DMS153 (cell line): ENCODE measurements around the gene SUCO.
"Not testable (repeated sequence)": the region's sequence is repeated elsewhere in the genome, so short reads cannot be mapped to it uniquely, and the experiment has no call there.

Source experiments
- DNase-seq: peaks from one replicate; lab custom pipeline; 2025; lab: John Stamatoyannopoulos, UW

Gene SUCO, protein sequence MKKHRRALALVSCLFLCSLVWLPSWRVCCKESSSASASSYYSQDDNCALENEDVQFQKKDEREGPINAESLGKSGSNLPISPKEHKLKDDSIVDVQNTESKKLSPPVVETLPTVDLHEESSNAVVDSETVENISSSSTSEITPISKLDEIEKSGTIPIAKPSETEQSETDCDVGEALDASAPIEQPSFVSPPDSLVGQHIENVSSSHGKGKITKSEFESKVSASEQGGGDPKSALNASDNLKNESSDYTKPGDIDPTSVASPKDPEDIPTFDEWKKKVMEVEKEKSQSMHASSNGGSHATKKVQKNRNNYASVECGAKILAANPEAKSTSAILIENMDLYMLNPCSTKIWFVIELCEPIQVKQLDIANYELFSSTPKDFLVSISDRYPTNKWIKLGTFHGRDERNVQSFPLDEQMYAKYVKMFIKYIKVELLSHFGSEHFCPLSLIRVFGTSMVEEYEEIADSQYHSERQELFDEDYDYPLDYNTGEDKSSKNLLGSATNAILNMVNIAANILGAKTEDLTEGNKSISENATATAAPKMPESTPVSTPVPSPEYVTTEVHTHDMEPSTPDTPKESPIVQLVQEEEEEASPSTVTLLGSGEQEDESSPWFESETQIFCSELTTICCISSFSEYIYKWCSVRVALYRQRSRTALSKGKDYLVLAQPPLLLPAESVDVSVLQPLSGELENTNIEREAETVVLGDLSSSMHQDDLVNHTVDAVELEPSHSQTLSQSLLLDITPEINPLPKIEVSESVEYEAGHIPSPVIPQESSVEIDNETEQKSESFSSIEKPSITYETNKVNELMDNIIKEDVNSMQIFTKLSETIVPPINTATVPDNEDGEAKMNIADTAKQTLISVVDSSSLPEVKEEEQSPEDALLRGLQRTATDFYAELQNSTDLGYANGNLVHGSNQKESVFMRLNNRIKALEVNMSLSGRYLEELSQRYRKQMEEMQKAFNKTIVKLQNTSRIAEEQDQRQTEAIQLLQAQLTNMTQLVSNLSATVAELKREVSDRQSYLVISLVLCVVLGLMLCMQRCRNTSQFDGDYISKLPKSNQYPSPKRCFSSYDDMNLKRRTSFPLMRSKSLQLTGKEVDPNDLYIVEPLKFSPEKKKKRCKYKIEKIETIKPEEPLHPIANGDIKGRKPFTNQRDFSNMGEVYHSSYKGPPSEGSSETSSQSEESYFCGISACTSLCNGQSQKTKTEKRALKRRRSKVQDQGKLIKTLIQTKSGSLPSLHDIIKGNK (N-terminal part only)

DNA sequence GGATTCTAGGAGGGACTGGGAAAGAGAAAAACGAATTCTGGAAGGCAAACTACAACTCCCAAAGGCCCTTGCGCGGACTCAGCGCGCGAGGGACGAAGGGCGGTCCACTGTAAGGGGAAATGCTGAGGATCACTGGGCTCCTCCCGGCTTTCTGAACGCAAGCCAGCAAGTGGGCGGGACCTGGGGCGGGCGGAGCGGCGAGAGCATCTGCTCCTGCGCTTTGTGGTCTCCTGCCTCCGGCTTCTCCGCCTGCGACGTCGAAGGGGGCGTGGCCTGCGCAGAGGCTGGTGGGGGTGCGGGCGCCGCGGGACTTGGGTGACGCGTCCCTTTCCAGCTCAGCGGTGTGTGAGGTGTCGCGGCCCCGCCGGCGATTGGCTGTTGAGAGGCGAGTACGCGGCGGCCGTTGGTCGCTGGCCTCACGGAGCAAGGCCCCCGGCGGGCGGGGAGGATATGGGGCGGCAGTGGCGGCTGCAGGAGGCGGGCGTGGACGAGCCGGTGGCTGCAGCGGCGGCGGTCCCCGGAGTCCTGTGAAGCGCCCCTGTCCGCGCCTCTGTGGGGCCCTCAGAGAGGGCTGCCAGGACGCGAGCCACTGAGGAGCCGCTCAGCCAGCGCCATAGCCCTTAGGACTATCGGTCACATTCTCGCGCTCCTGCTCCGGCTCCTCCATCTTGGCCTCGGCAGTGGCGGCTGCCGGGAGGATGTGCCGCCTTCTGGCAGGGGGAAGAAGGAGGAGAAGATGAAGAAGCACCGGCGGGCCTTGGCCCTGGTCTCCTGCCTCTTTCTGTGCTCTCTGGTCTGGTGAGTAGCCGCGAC lies at the start of gene SUCO:
Gene SUCO, plus strand, starts transcription at position 451 of the 813 bp plus-strand sequence. Its CDS starts 286 bp downstream, at position 737.
- DNase-seq, result peak; percentile 100

DNA sequence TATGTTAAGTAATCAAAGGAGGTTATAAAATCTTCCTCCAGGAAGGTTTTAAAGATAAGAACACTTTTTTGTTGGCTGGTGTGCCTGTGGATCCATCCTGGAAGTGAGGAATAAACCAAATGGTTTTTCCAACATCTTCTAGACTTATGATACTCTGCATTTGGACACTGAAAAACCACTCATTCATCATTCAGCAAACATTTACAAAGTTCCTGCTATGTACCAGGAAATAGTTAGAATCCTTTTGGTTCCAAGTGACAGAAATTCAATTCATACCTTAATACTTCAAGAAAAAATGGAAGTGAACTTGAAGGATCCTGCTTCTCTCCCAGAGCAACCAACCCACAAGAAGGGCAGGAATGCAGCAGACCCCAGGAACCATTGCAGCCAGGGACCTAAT lies 49.5 kb upstream of the SUCO start:
- no peak for DNase-seq

DNA sequence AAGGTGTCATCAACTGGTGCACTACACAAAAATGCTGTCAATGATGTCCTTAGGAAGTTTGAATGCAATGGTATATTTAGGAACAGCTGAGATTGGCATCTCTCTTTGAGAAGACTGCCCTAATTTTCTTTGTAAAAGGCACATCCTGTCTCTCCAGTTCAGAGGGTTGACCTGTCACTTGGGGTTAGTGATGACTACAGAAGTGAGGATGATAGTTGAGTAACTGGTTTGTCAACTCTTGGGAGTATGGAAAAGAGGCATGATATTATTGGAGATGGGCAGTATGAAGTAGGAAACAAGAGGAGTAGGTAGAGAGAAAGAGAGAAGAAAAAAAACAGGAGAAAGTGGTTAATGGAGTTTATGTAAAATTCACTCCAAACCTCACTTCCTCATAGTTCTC lies 48.7 kb upstream of the SUCO start:
- DNase-seq, result peak; percentile 21

DNA sequence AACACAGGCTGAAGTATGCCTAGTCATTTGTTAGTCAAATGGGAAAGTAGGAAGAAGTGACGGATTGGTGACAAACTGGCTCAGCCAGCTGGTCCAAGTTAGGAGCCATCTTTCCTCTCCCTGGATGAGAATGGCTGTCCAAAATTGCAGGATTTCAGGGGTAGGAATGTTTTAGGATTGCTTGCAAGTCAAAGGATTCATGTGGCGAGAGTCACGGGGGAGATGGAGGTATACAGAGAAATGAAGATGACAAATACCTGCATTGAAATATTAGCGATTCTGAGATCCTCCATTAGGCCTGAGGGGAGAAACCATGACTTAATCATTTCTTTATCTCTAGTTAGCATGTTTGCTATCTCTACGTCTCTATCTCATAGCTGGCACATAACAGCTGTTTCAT lies 47.3 kb upstream of the SUCO start:
- no peak for DNase-seq

DNA sequence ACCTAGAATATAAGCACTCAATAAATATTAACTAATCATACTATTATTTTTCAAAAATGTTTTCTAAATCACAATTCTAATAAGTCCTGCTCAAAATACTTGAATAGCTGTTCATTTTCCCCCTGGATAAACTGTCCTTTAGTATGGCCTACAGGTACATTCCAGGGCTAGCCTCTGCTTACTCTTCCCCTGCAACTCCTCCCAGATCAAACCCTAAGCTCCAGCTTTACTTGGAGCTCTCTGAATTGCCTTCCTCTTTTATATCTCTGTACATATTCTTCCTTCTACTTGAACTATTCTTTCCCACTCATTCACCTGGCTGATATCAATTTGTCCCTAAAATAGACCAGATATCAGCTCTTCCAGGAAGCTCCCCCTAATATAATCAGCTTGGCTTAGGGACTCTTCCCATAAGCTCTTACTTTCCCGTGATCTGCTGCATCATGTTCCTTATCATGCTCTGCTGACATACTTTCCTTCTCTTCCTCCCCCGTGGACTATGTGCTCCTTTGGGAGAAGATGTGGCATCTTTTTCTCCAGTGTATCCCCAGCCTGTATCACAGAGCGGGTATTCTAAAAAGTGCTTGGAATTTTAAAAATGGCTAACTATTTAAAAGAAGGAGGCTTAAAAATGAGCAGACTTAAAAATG lies 46.0 kb upstream of the SUCO start:
- no peak for DNase-seq

DNA sequence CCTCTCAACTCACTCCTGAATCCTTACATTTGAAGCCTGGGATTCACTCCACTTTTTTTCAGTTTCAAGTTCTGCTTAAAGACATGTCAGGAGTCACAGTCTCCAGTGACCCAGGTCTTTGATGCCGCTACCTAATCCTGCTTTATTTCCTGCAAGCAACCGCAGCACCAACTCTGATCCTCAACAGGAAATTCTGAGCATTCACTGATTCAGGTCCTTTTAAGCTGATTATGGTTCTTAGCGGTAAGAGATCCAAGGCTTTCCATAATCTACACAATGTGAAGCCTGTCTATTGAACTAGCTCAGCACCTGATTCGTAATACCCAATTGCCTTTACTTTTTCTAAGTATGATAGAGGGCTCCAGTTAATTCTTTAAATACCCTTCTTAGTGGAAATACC lies 45.4 kb upstream of the SUCO start:
- no peak for DNase-seq

DNA sequence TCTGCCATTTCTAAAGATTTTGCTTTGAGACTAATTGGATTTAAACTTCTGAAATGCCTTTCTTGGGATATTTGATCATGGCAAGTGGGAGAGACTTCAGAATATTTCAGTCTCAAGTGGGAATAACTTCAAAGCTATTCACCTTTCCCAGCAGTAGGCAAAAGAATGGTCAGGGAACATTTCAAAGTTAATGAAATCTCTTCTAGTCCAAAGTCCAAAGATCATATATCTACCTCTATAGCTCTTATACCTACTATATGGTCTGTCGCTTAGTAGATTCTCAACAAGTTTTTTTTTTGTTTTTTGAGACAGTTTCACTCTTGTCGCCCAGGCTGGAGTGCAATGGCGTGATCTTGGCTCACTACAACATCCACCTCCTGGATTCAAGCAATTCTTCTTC lies 44.6 kb upstream of the SUCO start:
- DNase-seq, result no peak

DNA sequence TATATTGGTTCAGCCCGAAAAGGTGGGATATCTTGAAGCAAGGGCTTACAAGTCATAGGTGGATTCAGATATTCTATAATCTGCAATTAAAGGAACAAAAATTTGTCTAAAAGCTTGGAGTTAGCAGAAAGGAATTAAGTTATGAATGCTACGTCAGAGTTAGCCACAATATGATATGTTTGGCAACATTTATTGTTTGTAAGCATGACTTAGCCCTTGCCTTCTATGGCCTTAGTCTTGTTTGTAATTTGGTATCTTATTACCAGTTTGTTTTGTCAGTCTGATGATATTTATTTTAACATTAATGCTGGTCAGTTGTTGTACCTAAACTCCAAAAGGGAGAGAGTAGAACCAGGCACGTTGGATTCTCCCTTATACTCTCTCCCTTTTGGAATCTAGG lies 43.1 kb upstream of the SUCO start:
- no peak for DNase-seq

DNA sequence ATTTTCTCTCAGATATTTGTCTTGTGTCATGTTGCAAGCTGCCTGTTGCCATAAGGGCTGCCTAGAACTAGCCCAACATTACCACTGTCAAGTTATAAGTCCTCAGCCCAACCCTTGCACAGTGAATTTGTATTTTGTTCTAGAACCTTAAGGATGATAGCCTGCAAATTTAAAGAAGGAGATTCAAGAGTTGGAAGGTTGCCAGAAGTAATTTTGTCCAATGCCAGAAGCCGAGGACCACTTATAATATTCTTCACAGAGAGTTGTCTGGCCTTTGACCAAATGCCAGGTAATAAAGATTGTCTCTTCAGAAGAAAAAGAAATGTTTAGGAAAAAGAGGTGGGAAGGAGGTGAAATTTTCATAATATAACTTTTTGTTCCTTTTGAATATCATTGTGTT lies 40.5 kb upstream of the SUCO start:
- DNase-seq, result no peak

DNA sequence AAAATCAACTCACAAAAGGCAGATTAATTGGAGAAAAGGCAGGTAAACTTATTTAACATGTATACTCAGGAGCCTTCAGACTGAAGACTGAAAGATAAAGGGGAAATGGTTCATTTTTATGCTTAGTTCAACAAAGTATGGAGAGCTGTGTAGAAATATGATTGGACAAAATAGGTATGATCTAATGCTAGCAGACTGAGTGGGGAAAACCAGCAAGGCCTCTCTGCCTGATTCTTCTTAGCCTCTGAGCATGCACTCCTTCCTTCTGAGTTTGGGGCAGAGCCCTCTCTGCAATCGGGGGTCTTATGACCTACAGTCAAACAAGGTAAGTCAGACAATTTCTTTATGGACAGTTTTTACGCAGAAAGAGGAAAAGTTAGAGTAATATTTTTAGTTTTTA lies 38.8 kb upstream of the SUCO start:
- no peak for DNase-seq

DNA sequence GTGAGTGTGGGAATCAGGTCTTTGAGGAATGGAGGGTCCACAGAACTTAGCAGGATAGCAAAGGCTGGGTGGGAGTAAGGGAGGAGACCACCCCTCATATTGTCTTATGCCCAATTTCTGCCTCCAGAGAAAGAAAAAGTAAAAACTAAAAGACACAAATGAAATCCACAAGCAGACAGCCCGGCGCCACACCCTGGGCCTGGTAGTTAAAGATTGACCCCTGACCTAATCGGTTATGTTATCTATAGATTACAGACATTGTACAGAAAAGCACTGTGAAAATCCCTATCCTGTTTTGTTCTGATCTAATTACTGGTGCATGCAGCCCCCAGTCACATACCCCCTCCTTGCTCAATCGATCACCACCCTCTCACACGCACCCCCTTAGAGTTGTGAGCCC lies 36.8 kb upstream of the SUCO start:
- not testable (repeated sequence) for DNase-seq

DNA sequence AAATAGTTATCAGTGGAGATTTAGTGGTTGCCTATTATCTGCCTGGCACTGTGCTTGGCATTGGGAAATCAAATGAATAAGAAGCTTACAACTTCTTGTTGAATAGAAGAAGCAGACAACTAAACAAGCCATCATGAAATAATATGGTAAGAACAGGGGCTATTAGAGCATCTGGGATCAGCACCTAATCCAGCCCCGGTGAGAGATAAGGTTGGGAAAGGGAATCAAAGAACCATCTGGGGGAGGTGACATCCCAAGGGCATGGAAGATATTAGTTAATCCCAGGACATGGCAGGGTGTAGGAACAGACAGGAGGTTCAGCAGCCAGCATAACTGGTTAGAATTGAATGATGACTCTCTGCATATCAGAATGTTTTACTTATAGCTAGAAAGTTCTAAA lies 36.3 kb upstream of the SUCO start:
- no peak for DNase-seq

DNA sequence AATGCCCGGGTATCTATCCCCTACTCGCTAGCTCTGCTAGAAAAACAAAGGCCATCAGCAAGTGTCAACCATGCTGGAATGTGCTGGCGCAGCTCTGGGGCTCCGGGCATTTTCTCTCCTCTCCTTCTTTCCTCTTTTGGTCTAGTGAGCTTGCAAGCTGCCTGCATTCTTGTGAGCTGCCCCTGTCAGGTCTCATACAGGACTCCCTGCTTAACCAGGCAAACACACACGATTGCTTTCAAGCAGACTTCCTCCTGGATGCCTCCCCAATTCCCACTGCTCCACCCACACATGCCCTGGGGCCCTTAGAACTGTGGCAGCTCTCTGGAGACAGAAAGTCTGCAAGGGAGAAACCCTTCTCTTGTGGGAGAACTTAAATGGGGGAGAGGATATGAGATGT lies 35.7 kb upstream of the SUCO start:
- DNase-seq, result no peak

DNA sequence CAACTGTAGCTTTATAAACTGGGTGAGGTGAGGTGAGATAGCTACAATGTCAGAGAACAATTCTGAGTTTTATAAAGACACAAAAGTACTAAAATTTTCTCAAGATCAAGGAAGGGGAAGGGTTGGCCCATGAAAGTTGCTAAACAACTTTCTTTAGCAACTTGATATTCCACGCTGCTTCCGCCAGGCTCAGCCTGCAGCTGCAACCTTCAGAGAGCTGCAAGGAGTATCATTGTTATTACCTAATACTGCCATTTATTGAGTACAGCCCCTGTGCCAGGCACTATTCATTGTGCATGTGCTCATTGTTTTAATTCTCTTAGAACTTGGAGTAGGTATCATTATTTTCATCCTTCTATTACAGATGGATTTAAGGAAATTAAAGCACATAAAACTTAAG lies 34.1 kb upstream of the SUCO start:
- no peak for DNase-seq

DNA sequence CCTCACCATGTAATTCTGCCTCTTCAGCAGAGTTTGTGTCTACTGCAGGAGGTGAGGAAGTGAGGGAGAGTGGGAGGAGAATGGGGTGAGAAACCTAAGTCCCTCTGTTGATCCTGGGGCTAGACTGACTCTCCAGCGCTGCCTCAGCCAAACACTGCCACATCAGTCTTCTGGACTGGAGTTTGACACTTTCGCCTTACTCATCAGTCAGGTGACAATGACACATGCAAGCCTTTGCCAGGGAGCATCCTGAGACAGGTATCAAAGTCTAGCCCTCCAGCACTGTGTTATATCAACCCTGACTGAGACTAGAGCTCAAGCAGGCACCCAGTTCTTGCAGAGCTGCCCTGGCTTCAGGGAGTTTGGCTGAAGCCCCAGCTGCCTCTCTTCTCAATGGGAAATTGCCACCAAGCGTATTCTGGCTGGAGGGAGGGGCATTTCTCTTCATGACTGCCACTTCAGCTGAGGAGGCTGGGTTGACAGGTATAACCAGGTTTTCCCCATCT lies 33.3 kb upstream of the SUCO start:
- peak; percentile 40 for DNase-seq

DNA sequence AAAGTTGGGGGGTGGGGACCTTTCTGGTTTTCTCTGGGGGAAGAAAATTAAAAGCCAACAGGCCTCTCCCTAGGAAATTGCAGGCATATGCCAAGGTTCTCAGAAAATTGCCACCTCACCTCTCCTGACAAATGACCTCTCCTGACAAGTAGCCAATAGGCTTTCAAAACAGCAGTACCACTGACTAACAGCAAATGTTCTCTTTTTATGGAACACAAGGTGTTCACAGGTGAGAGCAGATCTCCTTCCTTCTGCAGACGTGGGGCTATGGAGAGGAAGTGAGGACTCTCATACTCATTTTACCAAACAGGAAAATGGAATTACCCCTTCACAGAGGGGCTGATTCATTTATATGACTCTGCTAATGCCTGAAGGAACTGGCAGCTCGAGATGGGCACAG lies 32.7 kb upstream of the SUCO start:
- DNase-seq, result no peak

DNA sequence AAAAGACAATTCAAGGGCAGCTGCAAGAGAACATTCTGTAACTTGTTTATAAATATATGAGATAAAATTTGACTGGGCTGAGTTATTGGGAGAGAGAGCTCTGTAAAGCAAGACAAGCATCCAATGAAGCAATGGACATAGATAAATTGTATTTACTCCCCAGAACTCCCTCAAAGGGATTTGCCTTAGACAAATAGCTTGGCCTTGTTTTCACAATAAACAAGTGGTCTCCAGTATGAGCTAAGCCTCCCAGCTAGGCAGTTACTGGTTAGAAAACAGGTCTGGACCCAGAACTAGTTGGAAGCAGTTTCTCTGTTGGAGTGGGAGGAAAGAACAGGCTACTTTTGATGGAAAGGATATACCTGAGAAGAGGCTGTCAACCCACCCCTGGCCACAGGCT lies 25.2 kb upstream of the SUCO start:
- no peak for DNase-seq

DNA sequence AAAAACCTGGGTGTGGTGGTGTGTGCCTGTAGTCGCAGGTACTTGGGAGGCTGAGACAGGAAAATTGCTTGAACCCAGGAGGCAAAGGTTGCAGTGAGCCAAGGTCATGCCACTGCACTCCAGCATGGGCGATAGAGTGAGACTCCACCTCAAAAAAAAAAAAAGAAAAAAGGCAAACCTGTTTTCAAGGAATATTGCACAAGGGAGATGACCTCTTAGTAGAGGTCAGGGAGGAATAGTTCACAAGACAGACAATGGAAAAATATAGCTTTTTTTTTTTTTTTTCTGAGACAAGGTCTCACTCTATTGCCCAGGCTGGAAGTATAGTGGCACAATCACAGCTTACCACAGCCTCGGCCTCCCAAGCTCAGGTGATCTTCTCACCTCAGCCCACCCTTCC lies 22.5 kb upstream of the SUCO start:
- no peak for DNase-seq

DNA sequence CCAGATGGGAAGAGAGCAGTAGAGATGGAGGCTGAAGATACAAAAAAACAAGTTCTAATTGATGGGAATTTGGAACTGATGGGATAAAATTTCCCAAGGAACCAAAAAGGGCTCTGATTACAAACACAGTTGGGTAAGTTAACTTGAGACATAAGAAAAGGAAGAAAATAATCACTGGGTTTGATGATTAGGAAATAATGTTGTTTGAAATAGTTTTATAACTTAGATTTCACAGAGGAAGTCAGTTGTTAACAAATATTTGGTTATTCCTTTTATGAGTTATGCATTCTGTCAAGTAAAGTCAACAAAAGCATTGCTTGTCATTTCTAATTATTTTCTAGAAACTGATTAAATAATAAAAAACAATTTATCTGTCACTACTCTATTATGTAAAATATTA lies 20.4 kb upstream of the SUCO start:
- no peak for DNase-seq

DNA sequence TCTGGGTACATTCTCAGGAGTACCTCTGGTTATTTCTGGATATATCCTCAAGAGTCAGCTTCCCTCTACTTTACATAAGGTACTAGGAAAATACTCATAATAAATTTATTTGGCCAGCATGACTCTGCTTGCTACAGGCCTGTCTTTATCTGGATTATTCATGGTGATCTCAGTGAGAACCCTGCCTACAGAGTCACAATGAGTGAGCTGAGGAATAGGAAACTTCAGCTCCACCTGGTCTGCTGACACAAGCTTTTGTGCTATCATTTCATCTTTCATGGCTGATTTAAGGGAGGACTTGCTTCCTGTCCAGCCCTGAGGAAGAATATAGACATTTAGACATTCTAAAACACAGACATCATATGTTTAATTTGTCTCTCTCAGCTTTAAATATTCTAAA lies 19.5 kb upstream of the SUCO start:
- no peak for DNase-seq

DNA sequence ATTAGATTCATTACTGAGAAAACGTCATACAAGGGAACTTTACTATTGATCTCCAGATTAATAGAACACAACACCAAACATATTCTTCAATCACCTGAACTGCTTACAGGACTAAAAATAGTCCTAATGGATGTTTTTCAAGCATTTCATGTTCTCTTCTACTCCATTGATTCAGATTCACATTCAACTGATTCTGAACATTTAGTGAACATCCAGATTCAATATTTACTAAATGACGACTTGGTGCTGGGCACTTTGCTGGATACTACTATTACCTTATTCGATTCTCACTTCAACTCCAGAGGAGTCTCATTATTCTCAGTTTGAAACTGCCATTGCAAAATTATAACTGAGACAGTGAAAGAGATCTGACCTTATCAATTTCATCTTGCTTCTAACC lies 18.8 kb upstream of the SUCO start:
- DNase-seq, result no peak
